Subcutaneous preadipocyte (primary cell): ENCODE measurements around the gene SPATA20. TPM values are rescaled to one million over a fixed set of nuclear protein-coding genes. Genes with fewer than 3 reads are reported as not detected.

Experiments
- total RNA-seq: library from RNA; depleted of rRNA; stranded (reverse); fragments of >200 nt; gene quantifications from 2 replicates; pipeline ENCODE4 v1.2.3, GENCODE V29; 2012

Gene SPATA20
- total RNA-seq, result 79.0 and 79.7 TPM in 2 replicates

DNA sequence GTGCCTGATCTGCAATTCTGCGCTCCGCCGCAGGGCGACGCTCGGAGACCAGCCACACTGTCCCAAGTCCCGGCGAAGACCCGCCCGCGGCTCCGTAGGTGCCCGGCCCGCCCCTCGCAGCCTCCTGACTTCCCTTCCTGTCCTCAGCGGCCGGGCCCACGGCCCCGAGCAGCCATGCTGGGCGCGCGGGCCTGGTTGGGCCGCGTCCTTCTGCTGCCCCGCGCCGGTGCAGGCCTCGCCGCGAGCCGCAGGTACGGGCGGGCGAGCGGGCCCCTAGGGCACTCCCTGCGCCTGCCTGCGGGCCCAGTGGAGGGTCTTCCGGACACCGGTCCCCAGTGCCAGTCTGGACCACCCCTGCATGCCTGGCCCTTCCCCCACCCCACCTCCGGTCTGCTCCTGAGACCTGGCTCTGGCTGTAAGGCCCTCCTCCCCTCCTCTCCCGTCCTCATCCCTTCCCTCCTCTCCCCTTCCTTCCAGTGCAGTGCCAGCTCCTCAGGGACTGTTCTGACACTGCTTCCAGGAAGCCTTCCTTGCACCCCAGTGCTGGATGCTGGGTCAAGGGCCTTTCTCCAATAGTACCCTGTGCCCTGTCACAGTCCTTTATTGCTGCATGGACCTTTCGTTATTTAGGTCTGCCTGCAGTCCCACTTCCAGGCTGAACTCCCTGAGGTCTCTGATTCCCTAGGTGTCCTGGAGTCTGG lies at the start of gene SPATA20:
TSS of gene SPATA20 (plus strand) at position 140 of the 701 bp plus-strand sequence. CDS start at position 175, 35 bp downstream.

GRCh38 chr17:50507871-50508572 lies 39.0 kb upstream of the SPATA20 start, which contains the start of gene MYCBPAP:
Gene MYCBPAP (plus strand): TSS chr17:50508439. CDS start chr17:50508675, 236 bp downstream.

DNA sequence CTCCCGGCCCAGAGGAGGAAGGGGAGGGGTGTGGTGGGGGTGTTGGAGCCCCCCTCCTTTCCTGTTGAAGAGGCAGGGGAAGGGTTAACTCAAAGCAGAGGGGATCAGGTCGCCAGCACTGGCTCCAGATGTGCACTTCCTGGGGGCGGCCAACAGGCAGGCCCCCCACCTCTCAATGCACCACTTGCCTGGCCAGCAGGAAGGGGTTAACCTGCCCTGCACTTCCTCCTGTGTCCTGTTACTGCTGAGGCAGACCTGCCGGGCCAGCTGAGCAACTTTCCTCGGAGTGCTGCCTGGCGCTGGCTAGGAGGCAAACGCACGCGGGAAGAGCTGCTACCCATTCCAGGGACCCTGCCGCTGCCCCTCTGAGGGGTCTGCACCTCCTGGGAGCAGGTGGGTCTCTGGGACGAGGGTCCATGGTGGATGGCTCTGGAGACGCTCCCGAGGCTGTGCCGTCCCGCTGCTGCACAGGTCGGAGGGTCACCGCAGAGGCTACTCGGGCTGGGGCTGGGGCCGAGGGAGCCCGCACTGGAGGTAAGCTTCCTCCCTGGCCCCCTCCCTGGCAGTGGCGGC lies 14.4 kb upstream of the SPATA20 start, which contains the start of gene EPN3:
TSS of gene EPN3 (plus strand) at position 284 of the 573 bp plus-strand sequence. CDS start 3,822 bp downstream, outside the sequence.

GRCh38 chr17:50560185-50560824 lies 13.3 kb downstream of the SPATA20 start, which contains the start of gene CACNA1G:
Gene CACNA1G (plus strand): TSS chr17:50560715. CDS start chr17:50561460, 745 bp downstream.

Other genes starting within 250 kb of the SPATA20 start
- gene XYLT2, start 201.0 kb upstream of the SPATA20 start, total RNA-seq, result 36.7 and 46.1 TPM in 2 replicates
- 46.1 and 60.3 TPM in 2 replicates for gene MRPL27, start 174.0 kb upstream of the SPATA20 start, total RNA-seq
- gene EME1, start 173.9 kb upstream of the SPATA20 start, total RNA-seq, result 9.4 and 10.3 TPM in 2 replicates
- gene LRRC59, start 149.7 kb upstream of the SPATA20 start, total RNA-seq, result 172 and 222 TPM in 2 replicates
- 10.0 and 15.4 TPM in 2 replicates for gene ACSF2, start 121.0 kb upstream of the SPATA20 start, total RNA-seq
- gene CHAD, start 78.3 kb upstream of the SPATA20 start, total RNA-seq, result not detected in 2 replicates
- gene RSAD1, start 68.3 kb upstream of the SPATA20 start, total RNA-seq, result 25.0 and 34.2 TPM in 2 replicates
- 0.98 and 1.1 TPM in 2 replicates for gene MYCBPAP, start 38.7 kb upstream of the SPATA20 start, total RNA-seq
- under 0.01 TPM in 1 of 2 replicates, not detected in the other for gene EPN3, start 14.4 kb upstream of the SPATA20 start, total RNA-seq
- gene CACNA1G, start 13.5 kb downstream of the SPATA20 start, total RNA-seq, result 0.39 and 0.73 TPM in 2 replicates
- 40.8 and 43.0 TPM in 2 replicates for gene ABCC3, start 87.7 kb downstream of the SPATA20 start, total RNA-seq
- 35.6 and 55.3 TPM in 2 replicates for gene ANKRD40, start 160.7 kb downstream of the SPATA20 start, total RNA-seq
- gene LUC7L3, start 172.4 kb downstream of the SPATA20 start, total RNA-seq, result 24.6 and 26.6 TPM in 2 replicates
- not detected in 2 replicates for gene ANKRD40CL, start 220.3 kb downstream of the SPATA20 start, total RNA-seq